ENCODE measurements around the gene POC1B.

Gene POC1B

DNA sequence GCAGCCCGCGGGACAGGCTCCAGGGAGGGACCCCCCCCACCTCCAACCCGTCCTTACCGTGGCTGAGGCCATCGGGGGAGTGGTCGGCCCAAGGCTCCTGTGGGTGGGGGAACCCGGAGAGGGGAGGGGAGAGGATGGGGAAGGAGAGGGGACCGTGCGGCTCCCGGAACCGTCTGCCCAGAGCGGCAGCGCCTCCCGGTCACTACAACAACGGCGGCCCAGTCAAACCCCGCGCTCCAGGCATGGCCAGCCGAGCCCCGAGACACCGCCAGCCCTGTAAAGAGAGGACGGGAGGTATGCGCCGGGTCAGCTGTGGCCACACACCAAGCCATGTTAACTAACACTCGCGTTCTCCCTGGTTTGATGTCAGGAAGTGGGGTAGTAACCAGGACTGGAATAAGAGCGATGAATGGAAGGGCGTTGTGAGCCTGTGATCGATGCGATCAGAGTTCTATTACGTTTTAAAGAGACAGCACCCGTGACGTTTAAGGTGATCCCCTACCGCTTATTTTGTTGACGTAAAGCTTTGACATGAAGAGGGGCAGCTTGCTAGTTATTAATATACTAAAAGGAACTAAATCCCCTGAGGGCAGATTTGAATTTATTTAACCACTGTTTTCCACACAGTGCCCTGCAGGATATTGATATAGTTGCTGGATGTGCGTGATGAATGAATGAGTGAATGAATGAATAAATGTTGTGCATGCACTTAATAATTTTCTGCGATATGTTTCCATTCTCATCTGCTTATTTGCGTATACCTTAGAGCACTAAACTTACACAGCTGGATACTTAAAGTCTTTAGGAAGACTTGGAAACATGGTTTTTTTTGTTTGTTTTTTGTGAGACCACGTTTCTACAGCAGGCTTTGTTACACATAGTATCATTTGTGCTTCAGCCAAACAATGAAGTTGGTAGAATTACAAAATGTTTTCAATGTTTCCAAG lies at the start of gene POC1B:
Gene POC1B (minus strand): TSS at position 224 of the 947 bp plus-strand sequence. CDS start 152 bp downstream, at position 72.
- peak; percentile 88 to 90 for DNase-seq

DNA sequence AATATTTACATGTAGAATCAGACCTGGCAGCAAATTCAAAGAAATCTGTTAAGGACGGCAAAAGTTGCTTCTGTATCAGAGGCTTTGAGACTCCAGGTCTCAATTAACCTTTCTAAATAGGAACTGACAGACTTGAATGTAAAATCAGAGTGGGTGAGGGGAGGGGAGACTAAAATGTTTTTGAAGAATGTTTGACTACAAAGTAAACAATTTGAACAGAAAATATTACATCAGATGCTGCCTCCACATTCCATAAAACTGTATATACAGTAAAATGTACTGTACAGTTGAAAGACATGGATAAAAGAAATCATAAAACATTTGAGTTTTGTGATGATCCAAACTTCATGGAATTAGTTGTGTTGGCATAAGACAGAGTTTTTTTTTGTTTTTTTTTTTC lies 49.5 kb upstream of the POC1B start:
- no peak for DNase-seq

DNA sequence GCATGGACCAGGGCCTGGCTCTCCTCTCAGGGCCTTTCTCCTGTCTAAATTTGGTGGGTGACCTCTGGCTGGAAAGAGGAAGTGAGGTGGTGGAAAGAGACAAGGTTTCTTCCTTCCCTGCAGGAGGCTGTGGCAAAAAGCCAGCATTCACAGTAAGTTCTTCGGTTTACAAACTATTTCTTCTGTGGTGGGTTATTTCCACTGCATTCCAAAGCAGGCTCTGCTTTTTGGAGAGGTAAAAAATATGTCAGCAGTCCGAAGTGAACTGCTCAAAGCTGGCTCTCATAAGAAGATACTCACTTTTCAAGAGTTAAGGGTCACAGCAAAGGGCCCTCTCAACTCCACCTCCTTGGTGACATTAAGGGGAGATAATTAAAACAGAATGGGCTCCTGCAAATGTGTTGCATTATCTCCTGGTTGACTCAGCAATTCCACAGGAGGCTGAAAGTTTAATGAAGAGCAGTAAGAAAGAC lies 48.9 kb upstream of the POC1B start:
- DNase-seq: no peak

DNA sequence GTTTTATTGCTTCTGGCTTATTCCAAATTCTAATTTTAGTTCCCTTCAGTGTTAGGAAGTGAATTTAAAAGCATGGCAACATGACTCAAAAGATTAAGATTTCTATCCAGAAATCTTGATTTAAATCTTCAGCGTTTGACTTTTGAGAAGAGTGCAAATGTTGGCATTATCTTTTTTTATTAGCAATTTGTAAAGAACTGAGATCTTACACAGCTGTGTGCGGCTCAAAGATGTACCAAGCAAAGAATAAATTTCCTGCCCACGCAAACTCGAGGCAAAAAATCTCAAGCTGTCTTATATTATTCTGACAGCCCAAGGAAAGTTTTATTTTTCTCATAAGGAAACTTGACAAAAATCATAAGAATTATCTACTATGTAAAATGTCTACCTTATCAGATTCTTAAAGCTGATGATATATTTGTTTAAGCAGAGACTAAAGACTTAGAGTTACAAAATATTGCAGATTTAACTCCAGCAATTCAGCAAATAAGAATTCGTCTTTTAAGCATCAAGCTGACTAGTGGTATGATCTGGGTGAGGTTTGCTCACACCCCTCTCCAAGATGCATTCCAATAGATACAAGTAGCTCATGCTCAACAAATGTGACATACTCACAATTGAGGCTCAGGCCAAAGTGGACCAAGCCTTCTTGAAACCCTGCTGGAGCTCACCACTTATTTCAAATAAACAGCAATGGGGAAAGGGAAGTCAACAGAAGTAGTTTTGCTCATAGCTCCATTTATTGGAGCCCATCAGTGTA lies 47.4 kb upstream of the POC1B start:
- DNase-seq: no peak

DNA sequence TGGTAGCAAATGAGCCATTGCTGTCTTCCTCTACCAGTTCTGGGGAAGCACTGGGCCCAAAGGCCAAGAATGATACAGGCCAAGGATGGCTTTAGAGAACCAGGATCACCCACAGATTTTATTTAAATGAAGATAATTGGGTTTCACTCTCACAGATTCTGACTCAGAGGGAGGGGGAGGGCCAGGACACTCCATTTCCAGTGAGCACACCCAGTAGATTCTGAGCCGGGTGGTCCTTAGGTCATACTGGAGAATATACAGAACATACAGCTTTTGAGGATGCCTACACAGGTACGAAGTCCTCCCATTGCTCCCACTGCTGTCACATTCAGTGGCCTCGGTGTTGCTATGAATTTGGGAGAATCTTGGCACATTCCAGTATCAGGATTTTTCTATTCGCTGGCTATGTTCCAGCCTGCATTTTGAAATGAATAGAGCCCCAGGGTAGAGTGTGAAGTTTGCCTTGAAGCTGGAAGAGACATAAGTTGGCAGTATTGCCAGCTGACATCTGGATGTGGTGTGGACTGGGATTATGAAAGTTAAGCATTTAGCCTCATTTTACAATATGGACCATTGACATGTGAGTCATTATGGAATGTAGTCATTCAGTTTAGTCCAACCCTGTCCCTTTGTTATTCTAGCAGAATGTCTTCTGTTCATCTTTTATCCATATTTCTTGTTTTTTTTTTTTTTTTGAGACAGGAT lies 45.8 kb upstream of the POC1B start:
- no peak for DNase-seq

DNA sequence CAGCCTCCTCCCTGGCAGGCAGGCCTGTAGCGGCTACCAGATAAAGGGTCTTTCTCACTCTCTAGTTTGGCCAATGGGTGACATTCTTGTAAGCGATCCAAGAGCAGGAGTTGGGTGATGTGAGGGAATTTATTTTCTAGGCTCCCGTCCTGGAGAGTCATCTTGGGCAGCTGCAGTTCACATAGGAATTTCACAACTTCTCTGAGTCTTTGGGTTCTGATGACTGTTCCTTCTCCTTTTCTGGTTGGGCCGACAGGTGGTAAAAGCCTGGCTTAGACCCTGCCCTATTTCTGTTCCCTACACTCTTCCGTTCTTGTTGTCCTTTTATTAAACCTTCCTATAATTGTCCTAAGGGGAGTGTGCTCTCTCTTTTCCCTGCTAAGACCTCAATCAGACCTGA lies 42.6 kb upstream of the POC1B start:
- DNase-seq: no peak

DNA sequence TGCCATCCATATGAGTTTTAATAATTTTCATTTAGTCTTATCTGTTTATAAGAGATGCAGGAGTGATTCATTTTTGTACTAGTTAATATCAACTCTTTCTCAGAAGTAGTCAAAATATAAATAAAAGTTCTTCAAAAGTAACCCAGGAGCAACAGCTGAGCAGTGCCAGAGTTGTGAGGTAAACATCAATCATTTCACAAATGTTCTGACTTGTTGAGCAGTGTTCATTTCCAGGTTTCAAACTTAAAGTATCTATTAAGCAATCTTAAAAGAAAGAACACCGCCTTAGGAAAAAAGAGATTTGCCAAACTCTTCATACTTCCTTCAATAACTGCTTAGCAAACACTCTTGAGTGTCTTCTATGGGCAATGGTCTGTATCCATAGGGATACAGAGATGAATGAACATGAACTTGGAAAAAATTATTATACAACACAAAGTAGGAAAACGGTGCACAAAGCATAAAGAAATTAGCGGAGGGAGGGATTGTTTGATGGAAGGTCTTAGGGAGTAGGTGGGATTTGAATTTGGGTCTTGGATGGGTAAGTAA lies 41.9 kb upstream of the POC1B start:
- DNase-seq: no peak

DNA sequence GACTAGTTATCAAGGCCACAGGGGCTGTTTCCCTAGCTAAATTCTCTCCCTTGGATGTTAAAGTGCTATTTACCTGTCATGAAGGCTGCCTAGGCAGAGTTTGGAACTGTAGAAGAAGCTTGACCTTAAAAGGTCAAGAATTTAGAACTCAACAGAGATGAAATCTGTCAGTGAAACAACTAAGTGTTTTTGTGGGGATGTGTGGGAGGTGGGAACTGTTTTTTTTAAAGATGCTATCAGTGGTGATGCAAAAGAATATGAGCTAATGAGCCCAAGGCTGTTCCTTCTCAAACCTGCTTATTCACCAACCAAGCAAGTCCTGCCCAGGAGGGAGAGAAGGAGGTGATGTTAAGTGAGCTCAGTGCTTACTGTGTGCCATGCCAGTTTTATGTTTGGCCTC lies 40.8 kb upstream of the POC1B start:
- no peak for DNase-seq

DNA sequence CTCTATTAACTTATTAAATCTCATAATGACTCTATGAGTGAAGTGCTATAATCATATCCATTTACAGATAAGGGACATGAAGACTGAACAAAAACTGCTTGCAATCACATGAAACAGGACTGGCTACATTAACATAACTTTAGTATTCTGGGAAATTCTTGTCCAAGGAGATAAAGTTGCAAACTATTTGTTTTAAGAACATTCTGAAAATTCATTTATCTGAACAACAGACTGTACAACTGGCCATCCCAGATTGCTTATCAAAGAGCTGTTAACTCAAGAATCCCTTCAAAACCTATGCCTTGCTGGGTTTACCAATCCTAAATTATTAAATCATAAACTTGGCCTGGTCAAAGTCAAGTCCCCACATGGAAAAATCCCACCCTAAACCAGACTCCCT lies 39.2 kb upstream of the POC1B start:
- no peak for DNase-seq

DNA sequence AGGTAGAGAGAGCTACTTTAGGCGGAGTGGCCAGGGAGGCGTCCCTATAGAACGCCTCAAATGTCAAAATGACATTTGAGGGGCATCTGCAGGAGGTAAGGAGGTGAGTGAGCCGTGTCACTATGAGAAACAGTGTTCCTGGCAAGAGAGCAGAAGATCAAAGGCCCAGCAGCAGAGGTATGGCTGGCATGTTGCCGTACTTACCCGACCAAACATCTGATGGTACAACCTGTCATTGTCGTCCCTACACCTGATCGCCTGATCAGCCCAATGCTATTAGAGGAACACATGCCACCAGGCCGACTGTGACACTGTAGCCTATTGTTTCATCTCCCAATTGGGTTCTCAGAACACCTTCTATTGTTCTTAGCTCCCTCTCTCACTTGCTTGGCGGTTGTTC lies 33.9 kb upstream of the POC1B start:
- no peak for DNase-seq

DNA sequence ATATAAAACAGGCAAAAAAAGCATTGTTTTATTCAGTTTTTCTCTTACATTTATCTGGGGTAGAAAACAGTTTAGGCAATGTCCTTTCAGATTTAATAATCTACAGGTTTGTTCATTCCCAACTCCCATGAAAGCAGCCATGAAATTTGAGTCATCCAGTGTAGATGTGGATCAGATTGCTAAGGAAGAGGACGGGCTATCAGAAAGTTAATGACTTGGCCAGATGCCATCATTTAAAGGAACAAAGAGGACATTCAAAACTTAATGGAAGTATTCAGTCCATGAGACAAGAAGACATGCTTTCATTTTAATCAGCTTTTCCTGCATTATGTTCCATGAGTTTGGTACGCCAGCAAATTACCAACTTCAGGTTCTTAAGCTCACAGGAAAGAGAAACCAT lies 31.1 kb upstream of the POC1B start:
- no peak for DNase-seq

DNA sequence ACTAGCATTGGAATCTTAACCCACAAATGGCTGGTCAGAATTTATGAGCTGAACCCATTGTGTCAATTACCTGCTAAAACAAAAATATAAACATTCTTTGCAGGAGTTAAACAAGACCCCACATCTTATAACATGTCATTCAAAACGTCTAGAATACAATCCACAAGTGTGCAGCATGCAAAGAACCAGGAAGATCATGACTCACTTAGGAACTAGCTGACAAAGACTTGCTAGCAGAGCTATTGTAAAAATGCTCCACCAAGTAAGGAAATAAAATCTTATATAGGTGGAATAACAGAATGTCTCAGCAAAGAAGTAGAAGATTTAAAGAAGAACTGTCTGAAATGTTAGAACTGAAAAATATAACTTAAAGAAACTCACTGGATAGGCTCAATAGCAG lies 26.5 kb upstream of the POC1B start:
- DNase-seq: no peak

DNA sequence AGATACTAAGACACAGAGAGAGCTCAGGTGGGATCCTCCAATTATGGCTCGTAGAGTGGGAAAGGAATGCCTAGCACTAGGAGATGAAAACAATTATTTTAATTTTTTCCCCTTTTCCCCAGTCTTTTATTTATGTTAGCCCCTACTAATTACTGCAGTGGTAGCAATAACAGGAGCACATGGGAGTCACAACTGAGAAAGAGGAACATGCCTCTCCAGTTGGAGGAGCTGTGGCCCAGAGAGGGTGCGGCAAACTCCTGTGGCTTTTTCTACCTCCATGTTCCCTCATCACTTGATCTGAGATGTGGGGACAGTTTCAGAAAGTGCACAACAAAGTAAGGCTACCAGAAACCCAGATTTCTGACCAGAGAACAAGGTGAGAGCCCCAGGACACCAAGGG lies 25.9 kb upstream of the POC1B start:
- DNase-seq: no peak

DNA sequence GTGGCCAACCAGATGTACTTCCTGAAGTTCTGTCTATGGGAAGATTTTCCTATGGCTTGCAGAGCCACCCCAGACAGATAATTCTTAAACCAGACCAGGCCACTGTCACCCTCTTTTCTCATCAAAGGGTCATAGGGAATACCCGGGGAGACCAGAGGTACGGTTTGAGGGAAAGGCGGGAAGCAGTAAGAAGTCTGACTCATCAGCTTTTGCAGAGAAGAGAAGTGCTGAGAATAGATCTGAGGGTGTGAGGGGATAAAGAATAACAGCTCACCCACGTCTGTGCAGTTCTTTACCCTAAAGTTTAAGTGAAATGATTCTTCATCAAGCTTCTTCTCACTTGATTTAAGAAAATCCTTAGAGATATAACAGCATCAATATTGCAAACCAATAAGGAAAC lies 21.3 kb upstream of the POC1B start:
- no peak for DNase-seq

DNA sequence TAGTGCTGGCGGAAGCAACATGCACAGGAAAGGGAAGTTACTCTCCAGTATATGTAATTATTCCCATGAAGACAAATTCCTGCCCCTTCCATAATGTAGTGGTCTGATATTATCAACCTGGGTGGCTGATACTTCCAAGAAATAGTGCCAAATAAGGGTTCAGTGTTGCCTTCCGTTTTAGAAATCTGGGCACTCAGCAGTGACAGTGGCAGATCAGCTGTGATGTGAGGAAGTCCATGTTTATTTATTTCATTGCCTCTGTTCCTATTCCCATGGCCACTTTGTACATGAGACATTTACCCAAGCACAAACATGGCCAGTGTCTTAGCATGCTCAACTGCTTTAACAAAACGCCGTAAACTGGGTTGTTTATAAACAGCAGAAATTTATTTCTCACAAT lies 20.3 kb upstream of the POC1B start:
- DNase-seq: no peak

DNA sequence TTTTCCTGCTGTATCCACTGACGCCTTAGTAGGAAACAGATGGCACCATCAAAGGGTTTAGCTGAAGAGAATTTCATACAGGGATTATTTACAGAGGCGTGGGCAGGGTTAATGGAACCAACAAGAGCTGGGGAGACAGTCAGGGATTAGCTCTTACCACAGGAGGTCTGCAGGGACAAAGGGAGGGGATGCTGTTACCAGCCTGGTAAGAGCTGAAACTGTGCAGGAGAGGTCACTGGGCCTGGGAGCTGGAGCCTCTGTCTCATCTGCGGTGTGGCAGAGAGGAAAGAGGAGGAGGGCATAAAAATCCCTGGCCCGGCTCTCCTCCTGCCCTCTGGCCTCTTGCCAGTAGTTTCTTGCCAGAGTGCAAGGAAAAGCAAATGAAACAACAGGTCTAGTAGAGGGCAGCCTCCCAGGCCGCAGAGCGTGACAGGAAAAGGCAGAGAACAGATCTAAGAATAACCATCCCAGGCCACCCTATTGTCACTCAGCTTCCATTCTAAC lies 18.9 kb upstream of the POC1B start:
- DNase-seq: peak; percentile 61 to 77

DNA sequence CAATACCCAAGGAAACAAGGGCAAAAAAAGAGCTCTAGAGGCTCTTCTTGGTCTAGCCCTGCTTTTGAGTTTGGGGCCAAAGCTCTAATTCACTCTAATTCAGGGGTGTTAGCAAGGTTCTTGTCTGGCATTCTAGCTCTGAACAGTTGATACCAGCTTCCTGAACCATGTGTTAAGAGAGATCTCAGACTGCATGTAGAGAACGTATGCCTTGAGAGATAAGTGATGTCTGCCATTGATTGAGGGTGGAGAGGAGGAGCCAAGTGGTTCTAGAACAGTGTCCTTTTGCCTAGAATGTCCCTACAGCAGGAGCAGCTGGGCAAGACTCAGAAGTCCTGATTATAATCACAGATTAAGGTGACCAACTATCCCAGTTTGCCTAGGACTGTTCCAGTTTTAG lies 18.2 kb upstream of the POC1B start:
- no peak for DNase-seq

DNA sequence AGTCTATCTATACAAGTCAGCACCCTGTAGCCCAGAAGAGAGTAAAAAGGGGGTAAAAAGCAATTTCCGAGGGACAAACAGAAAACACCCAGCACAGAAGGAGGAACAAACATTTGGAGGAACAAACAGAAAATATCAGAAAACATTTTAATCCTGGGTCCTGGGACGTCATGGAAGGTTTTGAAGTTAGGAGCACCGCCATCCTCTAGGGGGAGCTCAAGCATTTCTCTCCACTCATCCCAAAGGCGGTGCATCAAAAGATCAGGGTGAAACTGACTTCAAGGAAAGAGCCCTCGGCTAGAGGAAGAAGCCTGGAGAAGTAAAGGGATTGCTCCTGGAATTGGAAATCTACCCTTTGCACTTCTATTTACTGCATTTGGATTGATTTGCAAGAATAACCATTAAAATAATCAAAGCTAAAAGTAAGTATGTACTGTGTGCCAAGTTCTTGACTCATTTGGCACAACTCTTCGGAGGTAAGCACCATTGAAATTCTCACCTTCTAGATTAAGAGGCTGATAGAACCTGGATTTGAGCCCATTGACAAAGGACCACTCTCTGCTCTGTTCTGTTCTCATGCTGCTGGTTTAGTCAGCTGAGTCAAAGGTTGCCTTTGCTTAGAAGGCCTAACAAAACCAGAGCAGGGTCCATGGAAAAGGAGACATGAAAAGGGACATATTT lies 17.2 kb upstream of the POC1B start:
- DNase-seq: peak; percentile 57

DNA sequence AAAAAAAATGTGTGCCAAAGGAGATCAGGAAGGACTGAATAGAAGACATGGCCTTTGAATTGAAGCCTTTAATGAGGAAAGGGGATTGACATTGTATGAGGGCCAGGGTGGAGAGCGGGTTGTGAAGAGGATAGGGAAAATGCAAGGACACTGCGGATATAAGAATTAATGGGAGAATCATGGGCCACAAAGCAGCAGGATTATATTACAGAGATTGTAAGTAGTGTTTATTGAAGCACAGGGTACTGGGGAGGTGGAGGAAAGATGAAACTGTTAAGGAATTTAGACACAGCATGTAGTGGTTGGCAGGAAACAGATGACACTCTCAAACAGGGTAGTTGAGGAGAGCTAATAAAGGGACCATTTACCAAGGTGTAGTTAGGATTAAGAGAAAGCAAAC lies 16.4 kb upstream of the POC1B start:
- no peak for DNase-seq

DNA sequence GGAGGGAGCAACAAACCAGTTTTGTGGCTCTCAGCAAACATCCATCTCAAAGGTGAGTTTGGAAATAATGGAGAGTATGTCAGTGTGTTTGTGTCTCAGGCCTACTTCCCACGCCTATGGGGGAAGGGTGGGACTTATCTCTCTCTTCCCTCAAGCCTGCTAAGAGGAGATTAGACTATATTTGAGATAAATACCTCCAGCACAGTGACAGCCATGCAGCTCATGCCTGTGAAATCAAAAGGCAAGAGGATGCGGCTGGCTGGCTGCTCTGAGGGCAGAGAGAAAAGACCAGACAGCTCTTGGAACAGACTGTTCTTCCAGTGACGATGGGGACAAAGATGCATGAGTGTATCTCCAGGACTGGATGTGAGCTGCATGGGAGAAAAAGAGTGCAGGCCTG lies 14.7 kb upstream of the POC1B start:
- no peak for DNase-seq

DNA sequence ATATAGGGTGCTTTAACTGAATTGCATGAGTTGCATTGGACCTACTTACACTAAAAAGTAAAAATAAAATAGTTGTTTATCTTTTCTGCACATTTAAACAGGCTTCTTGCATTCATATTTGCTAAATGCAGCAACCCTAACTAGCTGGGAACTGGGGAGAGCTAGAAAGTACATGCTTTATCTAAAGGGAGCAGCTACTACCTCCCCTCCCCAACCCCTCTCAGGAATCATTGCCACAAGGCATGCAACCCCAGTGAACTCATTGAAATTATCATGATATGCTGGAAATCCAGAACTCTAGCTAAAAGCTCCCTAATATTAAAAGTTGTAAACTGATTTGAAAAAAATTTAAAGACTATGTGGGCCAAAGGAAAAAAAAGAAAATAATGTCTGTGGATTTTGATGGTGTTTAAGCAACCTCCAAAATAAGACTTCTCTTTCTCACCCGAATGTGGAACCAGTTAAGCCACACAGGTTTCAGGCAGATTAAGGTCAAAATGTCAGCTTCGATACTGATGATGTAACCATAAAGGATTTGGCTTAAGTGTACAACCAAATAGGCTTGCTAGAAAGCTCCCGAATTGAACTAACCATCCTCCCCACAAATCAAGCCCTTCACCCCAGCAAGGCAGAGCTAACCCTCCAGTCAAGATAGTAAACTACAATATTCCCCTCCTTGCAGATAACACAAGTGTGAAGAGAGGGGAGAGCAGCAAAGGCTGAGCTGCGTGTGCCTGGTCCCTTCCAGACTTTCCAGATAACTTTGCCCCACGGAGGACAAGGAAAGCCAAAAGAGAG lies 13.8 kb upstream of the POC1B start:
- DNase-seq: no peak

All from SHP77 (cell line).